AG09309 (cell line): Measurements from ENCODE around the gene ADGRV1.

Source experiments
- DNase-seq: peaks from one replicate; pipeline ENCODE4 v3.0.0-alpha.2; 2010; ENCODE audit warnings: low read depth
- H3K4me3 ChIP-seq: 2 replicates; pipeline ENCODE4 v1.5.1; 2011; ENCODE audit warnings: mild to moderate bottlenecking, low read depth, low read length, moderate library complexity; ENCODE audit not compliant: control insufficient read depth
- CTCF ChIP-seq: IDR thresholded peaks from 2 replicates; pipeline ENCODE4 v1.5.1; 2011; ENCODE audit warnings: mild to moderate bottlenecking, low read depth, low read length, inconsistent platforms; ENCODE audit not compliant: insufficient read depth, control insufficient read depth; ENCODE audit errors: missing control alignments

The ADGRV1 gene

GRCh38 chr5:91077623-91078022, 519.0 kb downstream of the ADGRV1 start:
- DNase-seq: no peak
- no peak overlapping the region for H3K4me3 ChIP-seq
- TF ChIP-seq CTCF: no peak

GRCh38 chr5:91079037-91079436, 520.4 kb downstream of the ADGRV1 start:
- TF ChIP-seq CTCF: no peak
- DNase-seq: no peak

GRCh38 chr5:91089758-91090157, 531.2 kb downstream of the ADGRV1 start:
- no peak overlapping the region for H3K4me3 ChIP-seq
- no peak for DNase-seq
- no peak for TF ChIP-seq CTCF

More at GRCh38 chr5:91079037-91079436, 520.4 kb downstream of the ADGRV1 start:
- H3K4me3 ChIP-seq: no peak overlapping the region

- no peak overlapping the region for H3K4me3 ChIP-seq
- no peak for DNase-seq
- TF ChIP-seq CTCF: no peak
These were observed 532.4 kb downstream of the ADGRV1 start for GRCh38 chr5:91090995-91091394.

- no peak for TF ChIP-seq CTCF
- no peak overlapping the region for H3K4me3 ChIP-seq
- DNase-seq: no peak
These were observed 533.1 kb downstream of the ADGRV1 start for GRCh38 chr5:91091471-91092234.

- no peak for TF ChIP-seq CTCF
- DNase-seq: no peak
These were observed 534.5 kb downstream of the ADGRV1 start for GRCh38 chr5:91092859-91093783.

More at GRCh38 chr5:91092859-91093783, 534.5 kb downstream of the ADGRV1 start:
- no peak overlapping the region for H3K4me3 ChIP-seq
